Measurements from ENCODE around the gene KLRC3.
"Not testable (repeated sequence)": the region's sequence is repeated elsewhere in the genome, so short reads cannot be mapped to it uniquely, and the experiment has no call there.

The KLRC3 gene

GRCh38 chr12:10455766-10456165 lies 35.4 kb upstream of the KLRC3 start:
- no peak for TF ChIP-seq ZBTB7A (IDR thresholded peaks at IDR 0.05; ENCODE audit: low read depth)
- no peak for TF ChIP-seq TCF12 (IDR thresholded peaks at IDR 0.05; ENCODE audit: low read depth)
- TF ChIP-seq REST (IDR thresholded peaks at IDR 0.05; ENCODE audit: low read depth), result no peak
- TF ChIP-seq CREB1 (IDR thresholded peaks at IDR 0.05; ENCODE audit: low read depth), result no peak
- TF ChIP-seq FOXM1 (IDR thresholded peaks at IDR 0.05; ENCODE audit: borderline replicate concordance, low read depth), result no peak
- TF ChIP-seq CEBPB (IDR thresholded peaks at IDR 0.05), result no peak
- no peak for TF ChIP-seq EGR1 (IDR thresholded peaks at IDR 0.05)
- TF ChIP-seq TEAD4 (IDR thresholded peaks at IDR 0.05), result no peak

GRCh38 chr12:10454531-10454930 lies 34.1 kb upstream of the KLRC3 start:
- TF ChIP-seq EP300 (IDR thresholded peaks at IDR 0.05; ENCODE audit: borderline replicate concordance) (no peak), CEBPB (IDR thresholded peaks at IDR 0.05) (no peak)

GRCh38 chr12:10453156-10453555 lies 32.8 kb upstream of the KLRC3 start, which contains the start of gene KLRC1:
Gene KLRC1, minus strand, starts transcription at chr12:10453377. Its CDS starts 2,221 bp downstream, at chr12:10451156.
- TF ChIP-seq USF1 (IDR thresholded peaks at IDR 0.05) (no peak), EP300 (IDR thresholded peaks at IDR 0.05; ENCODE audit: borderline replicate concordance) (no peak), YY1 (IDR thresholded peaks at IDR 0.05; ENCODE audit: low read depth) (no peak), ZBTB7A (IDR thresholded peaks at IDR 0.05; ENCODE audit: low read depth) (no peak), TCF12 (IDR thresholded peaks at IDR 0.05; ENCODE audit: low read depth) (no peak), TAF1 (IDR thresholded peaks at IDR 0.05; ENCODE audit: low read depth) (no peak), FOXM1 (IDR thresholded peaks at IDR 0.05; ENCODE audit: borderline replicate concordance, low read depth) (no peak), NFIC (IDR thresholded peaks at IDR 0.05) (no peak), TEAD4 (IDR thresholded peaks at IDR 0.05) (no peak)

GRCh38 chr12:10448236-10448635 lies 27.8 kb upstream of the KLRC3 start:
- no peak for TF ChIP-seq RAD21 (IDR thresholded peaks at IDR 0.05; ENCODE audit: low read depth)
- TF ChIP-seq TCF12 (IDR thresholded peaks at IDR 0.05; ENCODE audit: low read depth), result no peak
- TF ChIP-seq MAX (IDR thresholded peaks at IDR 0.05), result no peak
- TF ChIP-seq REST (IDR thresholded peaks at IDR 0.05; ENCODE audit: low read depth), result no peak
- no peak for TF ChIP-seq EGR1 (IDR thresholded peaks at IDR 0.05)
- TF ChIP-seq EP300 (IDR thresholded peaks at IDR 0.05; ENCODE audit: borderline replicate concordance), result no peak
- no peak for TF ChIP-seq YY1 (IDR thresholded peaks at IDR 0.05; ENCODE audit: low read depth)
- no peak for TF ChIP-seq USF1 (IDR thresholded peaks at IDR 0.05)
- no peak for TF ChIP-seq CREB1 (IDR thresholded peaks at IDR 0.05; ENCODE audit: low read depth)
- no peak for TF ChIP-seq FOXM1 (IDR thresholded peaks at IDR 0.05; ENCODE audit: borderline replicate concordance, low read depth)
- TF ChIP-seq ZBTB7A (IDR thresholded peaks at IDR 0.05; ENCODE audit: low read depth), result no peak
- TF ChIP-seq TAF1 (IDR thresholded peaks at IDR 0.05; ENCODE audit: low read depth), result no peak

- not testable (repeated sequence) for TF ChIP-seq TEAD4 (IDR thresholded peaks at IDR 0.05); ZBTB7A (IDR thresholded peaks at IDR 0.05; ENCODE audit: low read depth); YY1 (IDR thresholded peaks at IDR 0.05; ENCODE audit: low read depth)
Measured at GRCh38 chr12:10435816-10436215, 15.4 kb upstream of the KLRC3 start, which contains the start of gene KLRC2. Gene KLRC2, minus strand, starts transcription at chr12:10436010. Its CDS starts 24 bp downstream, at chr12:10435986.

- TF ChIP-seq YY1 (IDR thresholded peaks at IDR 0.05; ENCODE audit: low read depth), result no peak
- TF ChIP-seq CEBPB (IDR thresholded peaks at IDR 0.05), result no peak
- TF ChIP-seq EP300 (IDR thresholded peaks at IDR 0.05; ENCODE audit: borderline replicate concordance), result no peak
- TF ChIP-seq ZBTB7A (IDR thresholded peaks at IDR 0.05; ENCODE audit: low read depth), result no peak
- TF ChIP-seq RAD21 (IDR thresholded peaks at IDR 0.05; ENCODE audit: low read depth), result no peak
- no peak for TF ChIP-seq NFIC (IDR thresholded peaks at IDR 0.05)
- TF ChIP-seq CREB1 (IDR thresholded peaks at IDR 0.05; ENCODE audit: low read depth), result no peak
- no peak for TF ChIP-seq USF1 (IDR thresholded peaks at IDR 0.05)
- no peak for TF ChIP-seq REST (IDR thresholded peaks at IDR 0.05; ENCODE audit: low read depth)
- no peak for TF ChIP-seq FOXM1 (IDR thresholded peaks at IDR 0.05; ENCODE audit: borderline replicate concordance, low read depth)
- TF ChIP-seq EGR1 (IDR thresholded peaks at IDR 0.05), result no peak
Measured at GRCh38 chr12:10409392-10409791, 11.0 kb downstream of the KLRC3 start, which contains the start of gene KLRC4. Gene KLRC4, minus strand, starts transcription at chr12:10409757. Its CDS starts 182 bp downstream, at chr12:10409575.
